Smooth muscle cell (in vitro differentiated cells): ENCODE data around the gene RYR1. TPM values are rescaled to one million over a fixed set of nuclear protein-coding genes. Genes with fewer than 3 reads are reported as not detected.

Experiments used
- DNase-seq: peaks from one replicate; lab custom pipeline; 2025; ENCODE audit not compliant: unreplicated experiment; lab: John Stamatoyannopoulos, UW
- H2AFZ ChIP-seq: fragments of 200-600 bp; sonication (generic); 2 replicates; pipeline ENCODE4 v1.6.0; 2016; ENCODE audit warnings: antibody characterized with exemption, low read depth, mild to moderate bottlenecking
- H3F3A ChIP-seq: fragments of 200-600 bp; sonication (generic); 2 replicates; pipeline ENCODE4 v1.6.0; 2017; ENCODE audit warnings: antibody characterized with exemption, low read depth
- H3K27ac ChIP-seq: fragments of 200-600 bp; sonication (generic); 2 replicates; pipeline ENCODE4 v1.5.1; 2016; ENCODE audit warnings: low read depth, mild to moderate bottlenecking
- H3K27me3 ChIP-seq: fragments of 200-600 bp; sonication (generic); 2 replicates; pipeline ENCODE4 v1.6.1; 2016; ENCODE audit warnings: low read depth, mild to moderate bottlenecking
- H3K36me3 ChIP-seq: fragments of 200-600 bp; sonication (generic); 2 replicates; pipeline ENCODE4 v1.5.1; 2016; ENCODE audit warnings: low read depth
- H3K4me1 ChIP-seq: fragments of 200-600 bp; sonication (generic); 2 replicates; pipeline ENCODE4 v1.5.1; 2016; ENCODE audit warnings: low read depth
- H3K4me2 ChIP-seq: fragments of 200-600 bp; sonication (generic); 2 replicates; pipeline ENCODE4 v1.6.0; 2016; ENCODE audit warnings: mild to moderate bottlenecking
- H3K4me3 ChIP-seq: fragments of 200-600 bp; sonication (generic); 2 replicates; pipeline ENCODE4 v1.5.1; 2016; ENCODE audit warnings: mild to moderate bottlenecking
- H3K79me2 ChIP-seq: fragments of 200-600 bp; sonication (generic); 2 replicates; pipeline ENCODE4 v1.6.0; 2016; ENCODE audit warnings: low read depth, mild to moderate bottlenecking
- H3K9ac ChIP-seq: fragments of 200-600 bp; sonication (generic); 2 replicates; pipeline ENCODE4 v1.6.0; 2016; ENCODE audit warnings: low read depth
- H3K9me3 ChIP-seq: fragments of 200-600 bp; sonication (generic); replicated peaks from 2 replicates; pipeline ENCODE4 v1.5.1; 2016; ENCODE audit warnings: low read depth
- H4K20me1 ChIP-seq: fragments of 200-600 bp; sonication (generic); 2 replicates; pipeline ENCODE4 v1.6.0; 2016; ENCODE audit warnings: low read depth
- WGBS: methylation state at CpG from one replicate; pipeline ENCODE4 v1.1.7; 2016; ENCODE audit warnings: low lambda C conversion rate; 5-methylcytosine and 5-hydroxymethylcytosine counted together
- polyA plus RNA-seq: library from polyadenylated mRNA; unstranded; fragments of >200 nt; fragmentation: Nextera tagmentation; extraction: Ambion mirVana; gene quantifications from 2 replicates; pipeline ENCODE4 v1.2.1, GENCODE V29; 2016
- total RNA-seq: library from RNA; depleted of rRNA; stranded (reverse); fragments of >200 nt; gene quantifications from 2 replicates; pipeline ENCODE4 v1.2.3, GENCODE V29; 2014
- TF ChIP-seq, protein P1 (sequence below): fragments of 200-600 bp; sonication (generic); IDR thresholded peaks from 2 replicates; pipeline ENCODE4 v1.5.1; 2017; ENCODE audit warnings: borderline replicate concordance, mild to moderate bottlenecking, antibody characterized with exemption; ENCODE audit not compliant: insufficient read depth, poor library complexity, severe bottlenecking

The RYR1 gene
- total and polyA plus RNA-seq, 2 experiments from 2014 or later = 0.31 to 0.95 TPM

DNA sequence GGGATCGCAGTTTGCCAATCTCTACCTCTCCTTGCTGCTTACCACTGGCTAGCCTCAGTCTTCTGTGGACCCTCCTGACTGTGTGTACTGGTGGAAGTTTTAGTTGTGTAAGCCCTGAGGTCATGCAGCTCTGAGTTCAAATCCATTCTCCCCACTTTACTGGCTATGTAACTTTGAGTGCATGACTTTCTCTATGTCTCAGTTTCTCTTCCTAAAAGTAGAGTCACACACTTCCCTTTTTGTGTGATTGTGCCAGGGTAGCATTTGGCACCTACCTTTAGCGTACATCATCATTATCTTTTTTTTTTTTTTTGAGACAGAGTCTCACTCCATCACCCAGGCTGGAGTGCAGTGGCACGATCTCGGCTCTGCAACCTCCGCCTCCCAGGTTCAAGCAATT lies 113.9 kb downstream of the RYR1 start:
- Histone ChIP-seq H3F3A (no peaks in the 10 kb centered on the region), H3K9ac (no peak overlapping the region), H2AFZ (no peak overlapping the region), H3K4me1 (peaks cover 6% of the 10 kb centered on the region), H3K9me3 (no peaks in the 10 kb centered on the region), H3K4me3 (no peak overlapping the region), H3K4me2 (no peak overlapping the region), H4K20me1 (no peaks in the 10 kb centered on the region), H3K27ac (no peak overlapping the region), H3K36me3 (no peaks in the 10 kb centered on the region), H3K79me2 (no peaks in the 10 kb centered on the region), H3K27me3 (no peaks in the 10 kb centered on the region)
- TF ChIP-seq, protein P1, sequence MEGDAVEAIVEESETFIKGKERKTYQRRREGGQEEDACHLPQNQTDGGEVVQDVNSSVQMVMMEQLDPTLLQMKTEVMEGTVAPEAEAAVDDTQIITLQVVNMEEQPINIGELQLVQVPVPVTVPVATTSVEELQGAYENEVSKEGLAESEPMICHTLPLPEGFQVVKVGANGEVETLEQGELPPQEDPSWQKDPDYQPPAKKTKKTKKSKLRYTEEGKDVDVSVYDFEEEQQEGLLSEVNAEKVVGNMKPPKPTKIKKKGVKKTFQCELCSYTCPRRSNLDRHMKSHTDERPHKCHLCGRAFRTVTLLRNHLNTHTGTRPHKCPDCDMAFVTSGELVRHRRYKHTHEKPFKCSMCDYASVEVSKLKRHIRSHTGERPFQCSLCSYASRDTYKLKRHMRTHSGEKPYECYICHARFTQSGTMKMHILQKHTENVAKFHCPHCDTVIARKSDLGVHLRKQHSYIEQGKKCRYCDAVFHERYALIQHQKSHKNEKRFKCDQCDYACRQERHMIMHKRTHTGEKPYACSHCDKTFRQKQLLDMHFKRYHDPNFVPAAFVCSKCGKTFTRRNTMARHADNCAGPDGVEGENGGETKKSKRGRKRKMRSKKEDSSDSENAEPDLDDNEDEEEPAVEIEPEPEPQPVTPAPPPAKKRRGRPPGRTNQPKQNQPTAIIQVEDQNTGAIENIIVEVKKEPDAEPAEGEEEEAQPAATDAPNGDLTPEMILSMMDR = no peak
- WGBS = 90% methylated on average over 5 of the region's 5 CpGs
- no peak for DNase-seq

DNA sequence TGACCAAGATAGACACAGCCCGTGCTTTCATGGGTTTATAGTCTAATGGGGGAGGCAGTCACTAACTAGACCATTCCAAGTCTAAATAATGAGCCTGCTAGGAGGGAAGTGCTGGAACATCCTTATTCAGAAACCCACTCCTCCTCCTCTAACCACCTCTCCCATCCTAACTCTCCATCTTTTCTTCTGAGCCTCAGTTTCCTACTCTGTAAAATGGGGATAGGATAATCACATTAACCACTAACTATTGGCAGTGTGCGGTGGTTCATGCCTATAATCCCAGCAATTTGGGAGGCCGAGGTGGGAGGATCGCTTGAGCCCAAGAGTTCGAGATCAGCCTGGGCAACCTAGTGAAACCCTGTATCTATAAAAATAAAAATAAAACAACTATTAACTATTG lies 115.6 kb downstream of the RYR1 start:
- Histone ChIP-seq H3K4me3 (no peak overlapping the region), H3K9me3 (no peaks in the 10 kb centered on the region), H3K4me2 (no peak overlapping the region), H3K79me2 (no peaks in the 10 kb centered on the region), H2AFZ (no peak overlapping the region), H4K20me1 (no peaks in the 10 kb centered on the region), H3K4me1 (peaks cover 6% of the 10 kb centered on the region), H3K9ac (no peak overlapping the region), H3F3A (no peaks in the 10 kb centered on the region), H3K27ac (no peak overlapping the region), H3K36me3 (no peaks in the 10 kb centered on the region), H3K27me3 (no peaks in the 10 kb centered on the region)
- TF ChIP-seq, protein P1 = no peak
- no peak for DNase-seq
- 93% methylated on average over 5 of the region's 5 CpGs for WGBS

DNA sequence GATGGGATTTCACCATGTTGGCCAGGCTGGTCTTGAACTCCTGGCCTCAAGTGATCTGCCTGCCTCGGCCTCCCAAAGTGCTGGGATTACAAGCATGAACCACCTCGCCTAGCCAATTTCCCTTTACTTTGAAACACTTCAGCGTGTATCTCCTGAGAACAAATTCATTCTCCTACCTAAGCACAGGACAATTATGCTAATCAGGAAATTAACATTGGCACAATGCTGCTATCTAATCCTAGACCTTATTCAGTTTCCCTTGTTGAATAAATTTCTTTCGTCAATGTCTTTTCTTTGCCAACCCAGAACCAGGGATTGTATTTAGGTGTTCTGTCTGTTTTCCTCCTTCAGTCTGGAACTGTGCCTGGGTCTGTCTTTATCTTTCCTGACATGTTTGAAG lies 116.5 kb downstream of the RYR1 start:
- Histone ChIP-seq H3K27ac (no peak overlapping the region), H3K4me2 (no peak overlapping the region), H3K4me1 (peaks cover under 1% of the 10 kb centered on the region), H3F3A (no peaks in the 10 kb centered on the region), H3K27me3 (no peaks in the 10 kb centered on the region), H4K20me1 (no peaks in the 10 kb centered on the region), H3K36me3 (no peaks in the 10 kb centered on the region), H3K9me3 (no peaks in the 10 kb centered on the region), H2AFZ (no peak overlapping the region), H3K9ac (no peak overlapping the region), H3K79me2 (no peaks in the 10 kb centered on the region), H3K4me3 (no peak overlapping the region)
- TF ChIP-seq, protein P1 = no peak
- WGBS = 92% methylated on average over 4 of the region's 4 CpGs
- no peak for DNase-seq

DNA sequence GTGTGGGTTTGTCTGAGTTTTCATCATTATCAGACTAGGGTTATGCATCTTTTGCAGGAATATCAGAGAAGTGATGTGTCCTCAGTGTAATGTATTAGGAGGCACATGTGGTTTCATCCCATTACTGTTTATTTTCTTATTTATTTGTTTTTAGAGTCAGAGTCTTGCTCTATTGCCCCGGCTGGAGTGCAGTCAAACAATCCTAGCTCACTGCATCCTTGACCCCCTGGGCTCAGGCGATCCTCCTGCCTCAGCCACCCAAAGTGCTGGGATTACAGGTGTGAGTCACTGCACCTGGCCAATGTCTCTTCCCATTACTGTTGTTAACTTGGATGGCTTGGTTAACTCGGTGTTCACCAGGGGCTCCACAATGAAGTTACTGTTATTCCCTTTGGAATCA lies 116.9 kb downstream of the RYR1 start:
- Histone ChIP-seq H3K9me3 (no peaks in the 10 kb centered on the region), H3K79me2 (no peaks in the 10 kb centered on the region), H4K20me1 (no peaks in the 10 kb centered on the region), H3K27me3 (no peaks in the 10 kb centered on the region), H2AFZ (no peak overlapping the region), H3K27ac (no peak overlapping the region), H3K4me3 (no peak overlapping the region), H3F3A (no peaks in the 10 kb centered on the region), H3K36me3 (no peaks in the 10 kb centered on the region), H3K4me1 (no peaks in the 10 kb centered on the region), H3K4me2 (no peak overlapping the region), H3K9ac (no peak overlapping the region)
- 85% methylated on average over 3 of the region's 3 CpGs for WGBS
- TF ChIP-seq, protein P1 = no peak
- no peak for DNase-seq
